Cardiac septum (tissue), 1 donor: ENCODE data around the gene TMEM238L. TPM values are rescaled to one million over a fixed set of nuclear protein-coding genes. Genes with fewer than 3 reads are reported as not detected.

Source experiments
- DNase-seq: peaks from one replicate; pipeline ENCODE4 v3.0.0-alpha.2; 2020; ENCODE audit warnings: low spot score
- intact Hi-C: fragments of 100-400 bp; cut with DNase I; formaldehyde crosslinking; loops from one replicate; pipeline ENCODE4 v1.14.0; 2022
- total RNA-seq: library from RNA; stranded (reverse); fragmentation: NEBNext Ultra II Directional; extraction: Animal tissue kit (Norgen Biotek cat#: 25700); gene quantifications from one replicate; pipeline ENCODE4 v1.2.1, GENCODE V29; 2021
- donor health status: DM: no; HTN: no; CAD: no.

Gene TMEM238L
- total RNA-seq, 1 donor from 2014 or later, result not detected

DNA sequence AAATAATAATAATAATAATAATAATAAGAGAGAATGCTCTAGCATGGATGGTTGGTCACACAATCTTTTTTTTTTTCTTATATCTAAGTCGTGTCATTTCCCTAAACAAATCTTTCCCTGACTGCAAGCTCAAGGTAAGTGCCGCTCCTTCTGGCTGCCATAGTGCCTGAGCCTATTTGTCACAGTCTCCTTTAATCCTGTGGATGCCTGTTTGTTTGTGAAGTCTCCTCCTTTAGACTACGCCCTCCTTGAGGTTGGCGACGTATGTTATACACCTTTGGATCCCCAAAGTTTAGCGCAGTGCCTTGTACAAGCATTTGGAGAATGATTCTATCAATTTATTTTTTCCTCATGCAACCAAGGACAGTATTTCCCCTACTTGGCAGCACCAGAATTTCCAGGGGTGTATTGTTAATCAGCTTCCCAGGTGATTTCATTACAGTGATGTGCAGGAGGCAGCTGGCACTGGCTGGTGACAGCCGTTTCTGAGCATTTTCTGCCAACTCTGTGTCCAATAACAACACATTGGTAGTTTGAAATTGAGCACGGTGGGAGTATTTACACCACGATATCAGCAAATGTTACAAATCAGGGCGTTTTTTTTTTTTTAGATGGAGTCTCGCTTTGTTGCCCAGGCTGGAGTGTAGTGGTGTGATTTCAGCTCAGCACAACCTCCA lies 26.6 kb downstream of the TMEM238L start:
- intact Hi-C loops, result no loop called here
- peak; percentile 10 for DNase-seq

DNA sequence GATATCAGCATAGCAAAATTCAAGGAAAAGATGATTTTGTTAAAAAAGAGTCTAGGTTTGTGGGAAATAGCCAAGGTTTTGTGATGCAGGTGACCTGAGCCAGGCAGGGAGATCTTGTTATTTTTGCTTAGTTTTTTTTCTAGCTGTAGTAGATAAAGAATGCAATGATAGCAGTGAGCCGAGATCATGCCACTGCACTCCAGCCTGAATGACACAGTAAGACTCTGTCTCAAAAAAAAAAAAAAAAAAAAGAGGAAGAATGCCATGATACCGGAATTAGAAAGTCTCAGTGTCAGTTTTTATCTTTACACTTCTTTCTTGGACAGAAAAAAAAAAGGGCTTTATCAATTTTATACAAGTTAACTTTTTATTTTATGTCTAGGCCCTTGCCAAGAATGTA lies 27.5 kb downstream of the TMEM238L start:
- no peak for DNase-seq
- intact Hi-C loops, result no loop called here

GRCh38 chr17:10775740-10776356 lies 28.1 kb downstream of the TMEM238L start:
- DNase-seq, result no peak
- intact Hi-C loops, result no loop called here

DNA sequence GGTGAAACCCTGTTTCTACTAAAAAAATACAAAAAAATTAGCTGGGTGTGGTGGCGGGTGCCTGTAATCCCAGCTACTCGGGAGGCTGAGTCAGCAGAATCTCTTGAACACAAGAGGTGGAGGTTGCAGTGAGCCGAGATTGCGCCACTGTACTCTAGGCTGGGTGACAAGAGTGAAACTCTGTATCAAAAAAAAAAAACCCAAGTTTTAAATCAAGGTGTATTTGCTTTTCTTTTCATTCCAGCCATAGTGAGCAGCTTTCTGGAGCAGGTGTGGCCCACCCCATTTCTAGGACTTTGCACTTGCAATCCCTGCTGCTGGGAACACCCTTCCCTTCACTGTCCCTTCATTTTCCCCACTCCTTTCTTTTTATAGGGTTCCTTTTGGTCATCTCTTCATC lies 28.8 kb downstream of the TMEM238L start:
- no peak for DNase-seq
- intact Hi-C loops, result no loop called here

DNA sequence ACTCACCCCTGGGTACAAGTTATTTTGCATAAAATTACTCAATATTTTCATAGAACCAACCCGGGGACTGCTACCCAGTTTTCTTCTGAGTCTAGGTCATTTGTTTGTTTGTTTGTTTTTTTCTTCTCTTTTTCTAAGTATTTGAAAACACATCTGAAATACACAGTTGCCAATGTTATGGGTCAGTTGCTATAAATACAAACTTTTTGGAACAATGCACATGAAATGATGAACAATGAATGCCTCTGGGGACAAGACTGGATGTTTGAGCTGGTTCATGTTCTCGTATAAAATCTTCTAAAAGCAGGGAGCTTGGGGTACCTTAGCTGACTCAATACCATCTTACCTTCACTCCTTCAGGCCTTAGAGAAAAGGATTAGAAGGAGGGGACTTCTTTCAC lies 30.5 kb downstream of the TMEM238L start:
- intact Hi-C loops, result no loop called here
- DNase-seq, result peak; percentile 12

DNA sequence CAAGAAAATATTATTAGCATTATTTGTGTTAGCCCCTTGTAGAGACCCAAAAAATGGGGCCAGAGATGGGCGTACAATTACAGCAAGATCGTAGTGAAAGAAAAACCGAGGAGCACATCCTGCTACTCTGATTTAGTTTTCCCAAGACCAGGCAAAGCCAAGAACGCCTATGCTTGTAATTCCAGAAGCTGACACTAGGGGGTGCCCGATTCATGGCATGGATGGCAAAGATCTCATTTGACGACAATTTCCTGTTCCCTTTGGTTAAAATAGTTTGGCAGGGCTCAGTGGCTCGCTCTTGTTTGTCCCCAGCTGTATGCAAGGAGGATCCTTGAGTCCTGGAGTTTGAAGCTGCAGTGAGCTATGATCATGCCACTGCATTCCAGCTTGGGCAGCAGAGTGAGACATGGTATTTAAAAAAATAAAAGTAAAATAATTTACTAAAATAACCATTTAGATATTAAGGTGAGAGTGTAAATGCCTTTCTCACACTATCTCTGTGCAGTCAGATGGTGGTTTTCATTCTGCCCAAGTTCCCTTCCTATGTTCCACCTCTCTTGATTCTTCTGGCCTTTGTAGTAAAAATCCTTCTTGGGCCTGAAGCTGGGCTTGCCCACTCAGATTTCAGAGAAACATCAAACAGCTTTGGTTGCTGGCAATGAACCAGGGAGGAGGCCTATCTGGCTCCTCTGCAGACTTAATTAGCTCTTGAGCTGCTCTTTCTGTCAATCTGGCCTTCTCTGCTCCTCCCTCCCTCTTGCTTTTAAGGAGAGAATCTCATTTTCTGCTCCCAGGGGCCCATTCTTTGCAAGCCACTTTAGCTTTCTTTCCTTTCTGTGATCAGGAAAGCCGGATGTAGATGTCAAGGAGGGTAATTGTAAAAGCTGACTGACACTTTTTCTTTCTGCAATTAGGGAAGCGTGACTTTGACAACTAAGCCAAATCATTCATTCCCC lies 31.2 kb downstream of the TMEM238L start:
- peak; percentile 26 for DNase-seq
- intact Hi-C loops, result no loop called here

GRCh38 chr17:10771148-10771547 lies 32.8 kb downstream of the TMEM238L start:
- intact Hi-C loops, result no loop called here
- peak; percentile 15 for DNase-seq

DNA sequence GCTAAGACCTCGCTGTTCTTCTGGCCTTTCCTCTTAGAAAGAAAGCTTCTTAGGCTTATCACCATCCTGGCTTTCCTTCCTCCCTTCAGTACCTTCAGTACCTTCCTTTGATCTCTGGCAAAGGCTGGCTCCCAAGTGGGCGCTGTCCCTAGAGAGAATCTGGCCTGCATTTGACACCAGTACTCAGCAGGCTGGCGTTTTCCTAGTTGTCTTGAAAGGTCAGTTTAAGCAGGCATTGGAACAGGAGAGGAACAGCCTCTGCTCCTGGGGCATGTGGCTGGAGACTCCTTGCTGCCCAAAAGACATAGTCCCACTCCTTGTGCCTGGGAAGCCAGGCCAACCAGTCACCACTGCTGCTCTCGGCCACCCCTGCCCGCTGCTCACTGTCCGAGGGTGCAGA lies 34.1 kb downstream of the TMEM238L start:
- intact Hi-C loops, result no loop called here
- no peak for DNase-seq

DNA sequence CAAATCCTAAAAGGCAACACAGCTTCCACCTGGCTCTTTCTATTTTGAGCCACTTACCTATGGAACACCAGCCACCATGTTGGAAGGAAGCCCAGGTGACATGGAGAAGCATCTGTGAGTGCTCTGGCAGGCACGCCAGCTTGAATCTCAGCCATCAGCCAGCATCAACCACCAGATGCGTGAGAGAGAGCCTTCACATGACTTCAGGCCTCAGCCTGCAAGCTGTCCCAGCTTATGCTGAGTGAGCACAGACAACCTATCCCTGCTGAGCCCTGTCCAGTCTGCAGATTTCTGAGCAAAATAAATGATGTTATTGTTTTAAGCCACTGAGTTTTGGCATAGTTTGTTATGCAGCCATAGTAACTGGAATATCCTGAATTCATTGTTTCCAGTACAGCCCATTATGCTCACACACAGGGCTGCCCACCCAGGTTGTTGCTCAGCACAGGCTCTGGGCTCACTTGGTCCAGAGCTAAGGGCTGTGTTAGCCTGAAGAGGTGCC lies 35.1 kb downstream of the TMEM238L start:
- no peak for DNase-seq
- intact Hi-C loops, result no loop called here

DNA sequence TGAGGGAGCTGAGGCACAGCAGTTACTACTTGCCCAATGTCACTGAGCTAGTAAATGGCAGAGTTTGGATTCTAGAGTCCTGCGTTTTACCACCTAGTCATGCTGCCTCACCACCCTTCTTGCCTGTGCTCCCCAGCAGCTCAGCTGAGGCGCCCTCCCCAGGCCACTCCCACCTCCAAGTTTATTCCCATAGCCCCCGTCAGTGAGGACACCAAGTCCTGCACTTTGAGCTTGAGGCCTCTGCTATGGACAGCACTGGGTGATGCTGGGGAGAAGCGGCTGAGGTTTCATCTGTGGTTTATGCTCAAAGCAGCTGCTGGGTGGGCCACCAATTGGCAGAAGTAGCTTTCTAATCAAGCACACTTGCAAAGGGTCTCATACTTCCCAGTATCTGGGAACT lies 36.7 kb downstream of the TMEM238L start:
- no peak for DNase-seq
- intact Hi-C loops, result no loop called here

GRCh38 chr17:10762037-10762436 lies 41.9 kb downstream of the TMEM238L start:
- DNase-seq, result no peak
- intact Hi-C loops, result no loop called here

DNA sequence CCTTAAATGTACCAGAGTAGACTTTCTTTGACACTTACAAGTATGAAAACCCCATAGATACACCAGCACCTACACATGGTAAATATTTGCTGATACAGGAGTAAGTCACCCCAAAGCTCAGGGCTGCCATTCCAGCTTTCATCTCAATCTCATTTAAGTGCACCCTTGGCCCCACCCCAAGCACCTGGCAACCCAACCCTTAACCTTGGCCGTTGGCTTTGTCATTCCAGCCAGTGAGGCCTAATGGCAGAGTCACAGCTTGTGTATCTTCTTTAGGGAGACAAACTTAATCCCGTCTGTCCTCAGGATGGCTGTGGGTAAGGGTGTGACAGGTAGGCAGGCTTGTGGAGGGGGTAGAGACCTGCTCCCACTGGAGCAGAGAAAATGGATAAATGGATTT lies 42.6 kb downstream of the TMEM238L start:
- intact Hi-C loops, result no loop called here
- no peak for DNase-seq

DNA sequence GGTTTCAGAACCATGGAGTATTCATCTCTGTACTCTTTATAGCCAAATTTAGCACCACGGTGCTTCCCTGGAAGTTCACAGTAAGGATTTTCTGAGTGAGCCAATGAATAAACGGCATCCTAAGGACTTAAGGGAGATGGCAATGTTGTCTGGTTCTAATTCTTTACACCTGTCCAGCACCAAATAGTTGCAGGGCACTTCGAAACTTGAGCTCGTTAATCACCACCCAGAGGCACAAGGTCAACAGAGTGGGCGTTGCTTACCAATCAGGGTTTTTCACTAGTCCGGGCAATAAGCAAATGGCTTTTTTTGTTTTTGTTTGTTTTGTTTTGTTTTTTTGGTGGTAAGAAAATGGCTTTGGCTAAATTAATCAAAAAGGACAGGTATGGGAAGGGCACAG lies 45.8 kb downstream of the TMEM238L start:
- no peak for DNase-seq
- intact Hi-C loops, result no loop called here

- no peak for DNase-seq
- intact Hi-C loops, result no loop called here
These were observed 46.3 kb downstream of the TMEM238L start for GRCh38 chr17:10757647-10758046.

GRCh38 chr17:10757067-10757466 lies 46.8 kb downstream of the TMEM238L start:
- intact Hi-C loops, result no loop called here
- DNase-seq, result peak; percentile 26

DNA sequence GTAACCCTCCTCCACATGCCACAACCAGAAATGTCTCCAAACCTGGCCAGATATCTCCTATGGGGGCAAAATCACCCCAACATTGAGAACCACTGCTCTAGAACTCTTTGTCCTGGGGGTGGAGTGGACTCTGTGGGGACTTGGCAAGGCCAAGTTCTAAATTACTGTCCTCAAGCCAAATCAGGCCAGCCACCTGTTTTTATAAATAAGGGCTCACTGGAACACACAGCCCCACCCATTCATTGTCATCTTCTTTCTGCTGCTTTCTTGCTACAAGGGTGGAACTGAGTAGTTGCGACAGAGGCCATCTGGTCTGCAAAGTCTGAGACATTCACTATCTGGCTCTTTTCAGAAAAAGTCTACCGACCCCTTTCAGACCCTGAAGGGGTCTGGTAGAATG lies 47.3 kb downstream of the TMEM238L start:
- intact Hi-C loops, result no loop called here

DNA sequence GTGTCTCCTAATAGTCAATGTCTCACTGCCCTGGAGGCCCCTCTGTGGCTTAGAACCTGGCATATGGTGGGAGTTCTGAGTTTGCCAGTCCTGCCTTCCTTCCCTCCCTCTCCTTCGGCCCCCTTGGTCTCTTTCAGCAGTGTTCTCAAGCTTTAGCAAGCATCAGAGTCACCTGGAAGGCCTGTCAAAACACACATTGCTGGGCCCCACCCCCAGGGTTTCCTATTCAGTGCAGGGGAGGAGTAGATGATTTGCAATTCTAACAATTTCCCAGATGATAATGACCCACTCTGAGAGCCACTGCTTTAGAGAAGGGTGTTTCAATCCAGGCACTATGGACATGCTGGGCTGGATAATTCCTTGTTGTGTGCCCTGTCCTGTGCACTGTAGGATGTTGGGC lies 47.7 kb downstream of the TMEM238L start:
- no peak for DNase-seq
- intact Hi-C loops, result no loop called here

More for the DNA sequence above, 47.3 kb downstream of the TMEM238L start:
- no peak for DNase-seq

DNA sequence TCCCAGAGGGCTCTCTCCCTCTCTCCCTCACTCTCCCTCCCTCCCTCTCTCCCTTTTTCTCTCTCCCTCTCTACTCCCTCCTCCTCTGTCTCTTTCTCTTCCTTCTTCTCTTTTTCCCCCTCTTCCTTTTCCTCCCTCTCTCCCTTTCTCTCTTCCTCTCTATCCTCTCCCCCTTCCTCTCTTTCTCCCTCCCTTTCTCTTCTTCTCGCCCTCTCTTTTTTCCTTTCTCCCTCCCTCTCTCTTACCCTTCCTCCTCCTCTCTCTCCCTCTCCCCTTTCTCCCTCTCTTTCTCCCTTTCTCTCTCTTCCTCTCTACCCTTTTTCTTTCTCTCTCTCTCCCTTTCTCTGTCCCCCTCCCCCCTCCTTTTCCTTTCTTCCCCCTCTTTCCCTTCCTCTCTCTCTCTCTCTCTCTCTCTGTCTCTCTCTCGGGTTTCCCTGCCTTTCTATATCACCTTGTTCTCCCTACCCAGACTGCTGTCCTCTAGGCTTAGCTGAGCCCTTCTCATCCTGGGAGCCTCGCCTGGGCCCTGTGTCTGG lies 48.2 kb downstream of the TMEM238L start:
- intact Hi-C loops, result no loop called here
- DNase-seq, result no peak

GRCh38 chr17:10754861-10755591 lies 48.9 kb downstream of the TMEM238L start:
- DNase-seq, result no peak
- intact Hi-C loops, result no loop called here
